ENCODE measurements around the gene RFX7.
"Not testable (repeated sequence)": the region's sequence is repeated elsewhere in the genome, so short reads cannot be mapped to it uniquely, and the experiment has no call there.

The RFX7 gene

DNA sequence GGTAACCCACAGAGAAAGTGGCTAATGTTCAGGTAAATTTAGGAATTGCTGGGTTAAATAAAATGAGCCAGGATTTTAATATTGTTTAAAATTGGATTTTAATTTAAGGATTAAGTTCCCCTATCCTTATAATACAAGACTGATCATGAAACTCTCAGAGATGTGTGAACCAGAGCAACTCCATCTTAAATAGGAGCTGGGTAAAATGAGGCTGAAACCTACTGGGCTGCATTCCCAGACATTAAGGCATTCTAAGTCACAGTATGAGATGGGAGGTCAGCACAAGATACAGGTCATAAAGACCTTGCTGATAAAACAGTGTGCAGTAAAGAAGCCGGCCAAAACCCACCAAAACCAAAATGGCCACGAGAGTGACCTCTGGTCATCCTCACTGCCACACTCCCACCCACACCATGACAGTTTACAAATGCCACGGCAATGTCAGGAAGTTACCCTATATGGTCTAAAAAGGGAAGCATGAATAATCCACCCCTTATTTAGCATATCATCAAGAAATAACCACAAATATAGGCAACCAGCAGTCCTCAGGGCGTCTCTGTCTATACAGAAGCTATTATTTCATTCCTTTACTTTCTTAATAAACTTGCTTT, 40.3 kb downstream of the RFX7 start:
- not testable (repeated sequence) for DNase-seq

DNA sequence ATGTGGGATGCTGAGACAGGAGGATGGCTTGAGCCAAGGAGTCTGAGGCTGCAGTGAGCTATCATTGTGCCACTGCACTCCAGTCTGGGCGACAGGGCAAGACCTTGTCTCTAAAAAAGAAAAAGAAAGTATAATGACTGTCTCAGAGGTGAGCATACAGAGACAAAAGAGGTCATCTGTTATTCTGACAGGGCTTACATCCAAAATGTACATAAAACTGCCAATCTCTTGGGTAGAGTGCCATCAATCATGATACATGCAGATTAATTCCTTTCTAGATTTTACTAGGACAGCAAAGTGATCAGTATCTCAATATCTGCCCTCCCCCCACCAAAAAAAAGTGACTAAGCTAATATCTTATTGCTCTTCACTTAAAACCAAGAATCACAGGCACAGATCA, 41.0 kb downstream of the RFX7 start:
- DNase-seq = no peak

DNA sequence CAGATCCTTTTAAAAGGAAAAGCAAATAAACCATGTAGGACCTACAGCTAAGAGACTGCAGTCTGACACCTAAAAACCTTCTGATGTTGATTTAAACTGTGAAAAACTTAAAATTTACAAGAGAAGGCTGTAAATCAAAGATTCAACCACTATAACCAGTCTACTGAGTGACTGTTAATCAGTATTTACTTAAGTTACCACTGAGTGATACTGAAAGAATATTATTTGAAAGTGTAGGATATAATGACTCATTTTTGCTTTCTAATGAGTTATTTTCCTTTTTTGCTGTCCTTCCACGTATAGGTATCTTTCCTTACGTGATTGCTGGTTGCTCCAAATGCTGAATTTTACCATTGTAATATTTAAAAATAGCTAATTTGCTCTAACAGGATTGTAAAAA, 44.6 kb downstream of the RFX7 start:
- DNase-seq = no peak

- no peak for DNase-seq
Measured at GRCh38 chr15:56194035-56194434, 49.6 kb downstream of the RFX7 start.

GRCh38 chr15:56192659-56193442, 50.8 kb downstream of the RFX7 start:
- DNase-seq = no peak

DNA sequence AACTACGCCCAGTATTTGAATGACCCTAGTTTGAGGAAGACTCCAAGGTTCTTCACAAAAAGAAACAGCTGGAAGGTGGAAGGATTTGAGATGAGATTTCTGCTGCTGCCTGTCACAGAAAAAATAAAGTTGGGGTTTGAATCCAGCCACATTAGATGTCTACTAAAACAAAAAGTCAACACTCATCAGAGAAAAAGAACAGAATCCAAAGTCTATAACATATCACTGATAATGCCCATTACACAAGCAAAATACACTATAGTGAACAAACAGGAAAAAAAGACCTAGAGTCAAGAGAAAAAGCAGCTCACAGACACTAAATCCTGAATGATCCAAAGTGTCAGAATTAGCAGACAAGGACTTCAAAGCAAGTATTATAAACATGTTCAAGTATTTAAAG, 56.0 kb downstream of the RFX7 start:
- DNase-seq = no peak

DNA sequence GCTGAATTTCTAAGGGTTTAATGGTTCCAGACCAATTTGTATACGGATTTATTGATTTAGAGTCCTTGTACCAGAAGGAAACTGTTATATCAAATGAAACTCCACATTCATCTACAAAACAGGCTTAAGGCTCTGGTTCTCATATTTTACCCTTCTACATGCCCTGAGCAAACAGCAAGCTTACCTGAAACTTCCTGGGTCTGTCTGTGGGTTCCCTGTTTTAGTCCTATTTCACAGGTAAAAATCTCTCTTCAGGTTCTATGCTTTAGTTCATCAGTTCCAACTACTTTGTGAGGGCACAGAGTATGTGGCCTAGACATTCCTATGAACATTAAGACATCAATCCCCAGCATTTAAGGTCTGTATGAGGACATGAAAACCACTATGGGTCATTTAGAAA, 57.7 kb downstream of the RFX7 start:
- no peak for DNase-seq

- no peak for DNase-seq
Measured at GRCh38 chr15:56184516-56184915, 59.2 kb downstream of the RFX7 start.

- DNase-seq = no peak
Measured at GRCh38 chr15:56180851-56181250, 62.8 kb downstream of the RFX7 start.

DNA sequence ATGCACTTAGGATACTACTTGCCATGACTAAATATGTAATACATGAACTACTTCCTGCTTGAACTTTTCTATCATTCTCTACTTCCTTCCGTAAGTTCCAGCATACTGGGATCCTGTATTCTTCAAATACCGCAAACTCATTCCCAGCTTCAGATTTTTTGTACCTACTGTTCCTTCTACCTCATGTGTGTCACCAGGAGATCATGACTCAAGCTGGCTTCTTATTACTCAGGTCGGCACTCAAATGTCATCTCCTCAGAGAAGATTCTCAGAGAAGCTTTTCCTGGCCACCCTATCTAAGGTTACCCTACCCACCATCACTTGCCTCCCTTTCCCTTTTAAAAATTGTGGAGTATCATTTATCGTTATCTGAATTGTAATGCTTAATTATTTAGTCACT, 66.7 kb downstream of the RFX7 start:
- no peak for DNase-seq

DNA sequence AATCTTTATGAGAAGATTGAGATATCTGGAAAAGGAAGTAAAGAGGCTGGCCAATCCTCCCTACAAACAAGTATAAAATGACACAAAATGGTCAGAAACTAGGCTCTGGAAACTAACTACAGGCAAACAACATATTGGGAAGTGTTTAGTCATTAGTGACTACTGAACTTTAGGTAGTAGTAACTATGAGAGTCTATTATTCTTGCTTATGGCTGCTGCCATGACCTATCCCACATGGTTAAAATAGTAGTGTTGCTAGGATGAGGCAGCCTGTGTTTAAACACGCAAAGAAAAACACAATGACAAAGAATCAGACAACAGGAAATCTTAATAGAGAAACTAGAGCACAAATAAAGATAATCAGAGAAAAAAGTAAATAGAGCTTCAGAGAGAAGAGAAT, 67.9 kb downstream of the RFX7 start:
- no peak for DNase-seq

DNA sequence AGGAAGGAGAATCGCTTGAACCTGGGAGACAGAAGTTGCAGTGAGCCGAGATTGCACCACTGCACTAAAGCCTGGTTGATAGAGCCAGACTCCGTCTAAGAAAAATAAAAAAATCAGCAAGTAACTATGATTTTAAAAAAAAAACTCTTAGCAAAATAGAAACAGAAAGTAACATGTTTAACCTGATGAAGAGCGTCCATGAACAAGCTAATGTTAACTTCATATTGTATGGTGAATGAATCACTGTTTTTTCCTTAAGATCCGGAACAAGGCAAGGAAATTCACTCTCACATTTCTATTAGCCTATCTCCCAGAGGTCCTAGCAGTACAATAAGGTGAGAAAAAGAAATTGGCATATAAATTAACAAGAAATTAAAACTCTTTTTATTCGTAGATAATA, 69.0 kb downstream of the RFX7 start:
- DNase-seq = no peak

- no peak for DNase-seq
Measured at GRCh38 chr15:56168394-56168793, 75.3 kb downstream of the RFX7 start.

DNA sequence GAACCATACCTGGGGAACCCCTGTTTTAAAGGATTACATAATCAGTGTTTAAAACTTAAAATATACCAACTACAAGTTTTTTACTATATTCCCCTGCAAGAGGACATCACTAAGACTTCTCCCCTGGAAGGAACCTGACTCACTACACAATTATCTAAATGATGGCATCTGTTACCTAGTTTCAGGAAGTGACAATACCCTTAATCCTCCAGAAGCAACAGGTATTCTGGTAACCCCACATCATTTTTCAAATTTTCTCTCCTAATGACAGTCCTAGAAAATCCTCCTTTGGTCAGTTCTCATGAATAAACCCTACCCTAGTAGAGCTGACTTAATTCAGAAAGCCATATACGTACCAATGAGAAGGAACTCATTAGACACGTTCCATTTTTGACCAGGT, 78.4 kb downstream of the RFX7 start:
- DNase-seq = no peak

GRCh38 chr15:56160966-56161365, 82.7 kb downstream of the RFX7 start:
- no peak for DNase-seq

DNA sequence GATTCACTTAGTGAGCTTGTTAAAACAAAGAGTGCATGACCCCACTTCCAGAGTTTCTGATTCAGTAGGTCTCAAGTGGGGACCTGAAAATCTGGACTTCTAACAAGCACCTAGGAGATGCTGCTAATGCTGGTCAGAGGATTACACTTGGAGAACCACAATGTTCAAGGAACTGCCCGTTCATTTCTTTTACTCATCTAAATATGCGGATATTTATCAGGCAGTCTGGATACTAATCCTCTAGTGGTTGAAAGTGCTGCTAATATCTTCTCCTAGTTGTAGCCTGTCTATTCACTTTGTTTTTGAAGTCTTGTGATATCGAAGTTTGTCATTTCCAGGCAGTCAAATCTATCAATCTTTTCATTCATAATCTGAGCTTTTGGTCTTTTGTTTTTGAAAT, 86.8 kb downstream of the RFX7 start:
- no peak for DNase-seq

DNA sequence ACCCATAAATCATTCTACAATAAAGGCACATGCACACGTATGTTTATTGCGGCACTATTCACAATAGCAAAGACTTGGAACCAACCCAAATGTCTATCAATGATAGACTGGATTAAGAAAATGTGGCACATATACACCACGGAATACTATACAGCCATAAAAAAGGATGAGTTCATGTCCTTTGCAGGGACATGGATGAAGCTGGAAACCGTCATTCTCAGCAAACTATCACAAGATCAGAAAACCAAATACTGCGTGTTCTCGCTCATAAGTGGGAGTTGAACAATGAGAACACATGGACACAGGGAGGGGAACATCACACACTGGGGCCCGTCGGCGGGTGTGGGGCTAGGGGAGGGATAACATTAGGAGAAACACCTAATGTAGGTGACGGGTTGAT, 88.4 kb downstream of the RFX7 start:
- not testable (repeated sequence) for DNase-seq

DNA sequence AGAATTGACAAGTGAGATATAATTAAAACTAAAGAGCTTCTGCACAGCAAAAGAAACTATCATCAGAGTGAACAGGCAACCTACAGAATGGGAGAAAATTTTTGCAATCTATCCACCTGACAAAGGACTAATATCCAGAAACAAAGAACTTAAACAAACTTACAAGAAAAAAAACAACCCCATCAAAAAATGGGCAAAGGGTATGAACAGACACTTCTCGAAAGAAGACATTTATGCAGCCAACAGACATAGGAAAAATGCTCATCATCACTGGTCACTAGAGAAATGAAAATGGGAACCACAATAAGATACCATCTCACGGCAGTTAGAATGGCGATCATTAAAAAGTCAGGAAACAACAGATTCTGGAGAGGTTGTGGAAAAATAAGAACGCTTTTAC, 88.9 kb downstream of the RFX7 start:
- not testable (repeated sequence) for DNase-seq

- no peak for DNase-seq
Measured at GRCh38 chr15:56150204-56150603, 93.5 kb downstream of the RFX7 start.

- no peak for DNase-seq
Measured at GRCh38 chr15:56148064-56148463, 95.6 kb downstream of the RFX7 start.

GRCh38 chr15:56146756-56147155, 96.9 kb downstream of the RFX7 start:
- no peak for DNase-seq

GRCh38 chr15:56128081-56128480, 115.6 kb downstream of the RFX7 start:
- DNase-seq = no peak

DNA sequence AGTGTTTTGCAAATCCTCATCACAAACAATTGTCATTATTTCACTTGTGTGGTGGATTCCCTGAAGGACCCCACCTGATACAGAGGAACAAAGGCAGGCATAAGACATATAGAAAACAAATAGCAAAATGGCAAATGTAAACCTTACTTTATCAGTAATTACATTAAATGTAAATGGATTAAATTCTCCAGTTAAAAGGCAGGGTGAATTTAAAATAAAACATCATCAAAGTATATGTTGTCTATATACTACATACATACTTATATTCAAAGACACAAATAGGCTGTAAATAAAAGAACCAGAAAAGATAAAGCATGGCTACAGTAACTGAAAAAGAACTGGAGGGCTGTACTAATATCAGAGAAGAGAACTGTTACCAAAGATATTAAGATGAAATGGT, 117.3 kb downstream of the RFX7 start:
- no peak for DNase-seq

- no peak for DNase-seq
Measured at GRCh38 chr15:56124391-56124790, 119.3 kb downstream of the RFX7 start.

GRCh38 chr15:56105855-56106254, 137.8 kb downstream of the RFX7 start:
- no peak for DNase-seq
